NCI-H2029 treated with DMSO at 0.1 percent for 48 hours (cell line): ENCODE measurements around the gene SCN1B.
A peak's percentile ranks its signal among the peaks of the same experiment; 100 is the strongest.

Experiments used
- DNase-seq: peaks from one replicate; lab custom pipeline; 2025; lab: John Stamatoyannopoulos, UW

Gene SCN1B

DNA sequence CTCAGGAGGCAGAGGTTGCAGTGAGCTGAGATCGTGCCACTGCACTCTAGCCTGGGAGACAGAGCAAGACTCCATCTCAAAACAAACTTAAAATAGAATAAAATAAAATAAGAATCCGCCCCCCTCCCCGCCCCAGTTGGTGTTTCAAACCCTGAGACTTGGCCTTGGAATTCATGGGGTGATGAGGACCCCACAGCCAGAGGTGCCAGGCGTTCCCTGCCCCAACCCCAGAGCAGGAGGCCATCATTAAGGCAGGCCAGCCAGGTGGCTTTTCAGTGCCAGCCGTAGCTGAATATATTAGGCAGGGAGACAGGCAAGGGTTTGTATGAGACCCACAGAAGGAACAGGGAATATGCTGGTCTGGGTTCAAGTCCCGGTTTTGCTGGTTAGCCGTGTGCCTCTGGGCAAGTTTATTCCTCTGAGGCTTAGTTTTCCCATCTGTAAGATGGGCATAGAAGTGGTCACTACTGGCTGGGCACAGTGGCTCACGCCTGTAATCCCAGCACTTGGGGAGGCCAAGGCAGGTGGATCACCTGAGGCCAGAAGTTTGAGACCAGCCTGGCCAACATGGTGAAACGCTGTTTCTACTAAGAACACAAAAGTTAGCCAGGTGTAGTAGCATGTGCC lies 23.5 kb downstream of the SCN1B start:
- no peak for DNase-seq

DNA sequence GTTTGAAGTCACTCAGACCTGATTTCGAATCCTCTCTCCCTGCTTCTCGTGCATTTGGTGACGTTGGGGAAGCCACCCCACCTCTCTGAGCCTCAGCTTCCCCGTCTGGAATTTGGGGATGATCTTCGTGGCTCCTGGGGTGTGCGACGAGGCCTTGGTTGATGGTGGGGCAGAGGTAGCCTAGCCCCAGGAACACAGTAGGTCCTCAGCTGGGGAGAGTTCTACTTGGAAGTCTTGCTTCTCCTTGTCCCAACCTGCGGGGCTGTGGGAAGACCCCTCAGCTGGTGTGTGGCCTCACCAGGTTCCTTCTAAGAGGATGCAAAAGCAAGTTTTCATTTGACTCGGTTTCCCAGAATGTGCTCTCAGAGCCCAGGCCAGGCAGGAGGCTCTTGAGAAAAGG lies 24.4 kb downstream of the SCN1B start:
- no peak for DNase-seq

DNA sequence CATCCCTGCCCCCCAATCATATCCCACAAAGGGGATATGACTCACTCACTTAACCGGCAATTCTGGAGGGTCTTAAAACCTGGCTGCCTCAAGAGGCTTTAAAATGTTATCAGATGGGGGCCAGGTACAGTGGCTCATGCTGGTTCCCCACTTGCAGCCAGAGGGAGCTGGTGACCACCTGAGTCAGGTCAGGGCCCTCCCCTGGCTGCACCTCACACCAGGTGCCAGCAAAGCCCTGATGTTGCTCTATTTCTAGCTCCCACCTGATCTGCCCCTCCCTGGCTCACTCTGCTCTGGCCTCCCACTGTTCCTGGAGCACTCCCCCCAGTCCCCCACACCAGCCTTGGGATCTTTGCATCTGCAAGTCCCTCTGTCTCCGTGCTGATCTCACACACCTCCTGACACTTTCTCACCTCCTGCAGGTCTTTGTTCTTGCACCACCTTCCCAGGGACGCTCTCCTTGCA lies 25.5 kb downstream of the SCN1B start:
- DNase-seq = no peak

DNA sequence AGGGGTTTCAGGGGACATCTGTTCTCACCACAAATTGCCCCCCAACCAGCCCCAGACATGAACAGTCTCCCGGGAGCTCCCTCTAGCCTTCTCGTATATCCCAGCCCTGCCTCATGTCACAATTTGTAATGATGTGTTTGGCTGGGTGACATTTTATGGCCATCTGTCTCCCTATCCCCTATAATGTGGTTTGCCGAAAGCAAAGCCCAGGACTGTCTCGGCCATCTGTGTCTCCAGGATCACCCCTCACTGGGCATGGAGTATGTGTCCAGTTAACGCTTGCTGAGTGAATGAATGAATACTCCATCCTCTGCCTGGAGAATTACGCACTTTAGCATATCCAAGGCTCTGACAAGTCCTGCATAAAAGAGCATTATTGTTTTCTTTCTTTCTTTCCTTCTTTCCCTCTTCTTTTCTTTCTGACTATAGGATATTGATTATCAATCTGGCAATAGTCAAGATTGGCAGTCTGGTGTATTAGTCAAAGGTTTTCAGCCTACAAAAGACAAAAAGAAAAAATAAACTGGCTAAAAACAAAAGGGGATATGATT lies 26.3 kb downstream of the SCN1B start:
- no peak for DNase-seq

DNA sequence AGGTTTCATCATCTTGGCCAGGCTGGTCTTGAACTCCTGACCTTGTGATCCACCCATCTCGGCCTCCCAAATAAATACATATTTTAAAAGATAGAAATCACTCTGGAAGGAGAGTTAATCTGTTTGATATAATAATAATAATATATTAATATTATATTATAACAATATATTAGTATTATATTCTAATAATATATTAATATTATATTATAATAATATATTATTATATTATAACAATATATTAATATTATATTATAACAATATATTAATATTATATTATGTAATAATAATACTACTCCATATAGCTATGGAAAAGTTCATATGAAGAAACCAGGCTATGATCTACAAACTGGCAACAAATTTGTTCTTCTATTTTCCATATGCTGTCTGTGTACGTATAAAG lies 28.1 kb downstream of the SCN1B start:
- no peak for DNase-seq

DNA sequence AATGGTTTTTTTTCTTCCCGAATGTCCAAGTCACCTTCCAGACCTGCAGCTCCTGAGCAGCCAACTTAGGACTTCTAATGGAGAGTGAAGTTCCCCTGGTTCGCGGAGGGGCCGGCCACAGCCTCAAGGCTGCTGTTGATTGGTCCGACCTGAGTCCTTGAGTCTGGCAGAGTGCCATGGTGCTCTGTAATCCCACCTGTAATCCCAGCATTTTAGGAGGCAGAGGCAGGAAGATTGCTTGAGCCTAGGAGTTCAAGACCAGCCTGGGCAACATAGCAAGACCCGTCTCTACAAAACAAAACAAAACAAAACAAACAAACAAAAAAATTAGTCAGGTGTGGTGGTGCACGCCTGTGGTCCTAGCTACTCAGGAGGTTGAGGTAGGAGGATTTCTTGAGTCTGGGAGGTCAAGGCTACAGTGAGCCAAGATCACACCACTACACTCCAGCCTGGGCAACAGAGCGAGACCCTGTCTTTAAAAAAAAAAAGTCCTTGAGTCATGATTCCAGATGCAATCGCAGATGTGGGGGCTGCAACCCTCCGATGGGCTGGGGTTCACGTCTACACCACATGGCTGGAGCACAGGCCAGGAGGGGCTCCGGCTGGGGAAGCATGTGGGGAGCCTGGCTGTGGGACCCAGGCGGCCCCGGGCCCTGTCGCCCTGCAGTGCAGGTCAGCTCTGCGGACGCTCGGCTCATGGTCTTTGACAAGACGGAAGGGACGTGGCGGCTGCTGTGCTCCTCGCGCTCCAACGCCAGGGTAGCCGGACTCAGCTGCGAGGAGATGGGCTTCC lies 28.9 kb downstream of the SCN1B start:
- no peak for DNase-seq

DNA sequence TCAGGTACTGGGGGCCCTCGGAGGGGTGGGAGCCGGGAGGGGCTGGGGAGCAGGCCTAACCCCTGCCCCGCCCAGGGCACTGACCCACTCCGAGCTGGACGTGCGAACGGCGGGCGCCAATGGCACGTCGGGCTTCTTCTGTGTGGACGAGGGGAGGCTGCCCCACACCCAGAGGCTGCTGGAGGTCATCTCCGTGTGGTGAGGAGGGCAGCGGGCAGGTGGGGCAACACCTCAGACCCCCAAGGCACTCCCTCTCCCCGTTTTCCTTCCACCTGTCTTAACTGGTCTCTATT lies 29.5 kb downstream of the SCN1B start:
- no peak for DNase-seq

DNA sequence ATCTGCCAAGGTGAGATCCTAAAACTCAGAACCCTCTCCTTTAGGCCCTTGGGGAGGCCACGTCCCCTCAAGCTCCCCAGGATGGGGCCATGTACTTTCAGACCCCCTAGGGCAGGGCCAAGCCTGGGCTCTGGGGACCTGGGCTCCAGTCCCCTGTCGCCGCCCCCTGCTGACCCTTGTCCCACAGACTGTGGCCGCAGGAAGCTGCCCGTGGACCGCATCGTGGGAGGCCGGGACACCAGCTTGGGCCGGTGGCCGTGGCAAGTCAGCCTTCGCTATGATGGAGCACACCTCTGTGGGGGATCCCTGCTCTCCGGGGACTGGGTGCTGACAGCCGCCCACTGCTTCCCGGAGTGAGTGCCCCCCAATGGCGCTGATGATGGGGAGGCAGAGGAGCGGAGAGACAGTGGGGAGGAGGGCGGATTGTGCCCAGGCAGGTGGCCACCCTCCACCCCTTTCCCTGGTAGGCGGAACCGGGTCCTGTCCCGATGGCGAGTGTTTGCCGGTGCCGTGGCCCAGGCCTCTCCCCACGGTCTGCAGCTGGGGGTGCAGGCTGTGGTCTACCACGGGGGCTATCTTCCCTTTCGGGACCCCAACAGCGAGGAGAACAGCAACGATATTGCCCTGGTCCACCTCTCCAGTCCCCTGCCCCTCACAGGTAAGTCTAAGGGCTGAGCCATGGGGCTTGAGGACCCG lies 30.0 kb downstream of the SCN1B start:
- DNase-seq = no peak

DNA sequence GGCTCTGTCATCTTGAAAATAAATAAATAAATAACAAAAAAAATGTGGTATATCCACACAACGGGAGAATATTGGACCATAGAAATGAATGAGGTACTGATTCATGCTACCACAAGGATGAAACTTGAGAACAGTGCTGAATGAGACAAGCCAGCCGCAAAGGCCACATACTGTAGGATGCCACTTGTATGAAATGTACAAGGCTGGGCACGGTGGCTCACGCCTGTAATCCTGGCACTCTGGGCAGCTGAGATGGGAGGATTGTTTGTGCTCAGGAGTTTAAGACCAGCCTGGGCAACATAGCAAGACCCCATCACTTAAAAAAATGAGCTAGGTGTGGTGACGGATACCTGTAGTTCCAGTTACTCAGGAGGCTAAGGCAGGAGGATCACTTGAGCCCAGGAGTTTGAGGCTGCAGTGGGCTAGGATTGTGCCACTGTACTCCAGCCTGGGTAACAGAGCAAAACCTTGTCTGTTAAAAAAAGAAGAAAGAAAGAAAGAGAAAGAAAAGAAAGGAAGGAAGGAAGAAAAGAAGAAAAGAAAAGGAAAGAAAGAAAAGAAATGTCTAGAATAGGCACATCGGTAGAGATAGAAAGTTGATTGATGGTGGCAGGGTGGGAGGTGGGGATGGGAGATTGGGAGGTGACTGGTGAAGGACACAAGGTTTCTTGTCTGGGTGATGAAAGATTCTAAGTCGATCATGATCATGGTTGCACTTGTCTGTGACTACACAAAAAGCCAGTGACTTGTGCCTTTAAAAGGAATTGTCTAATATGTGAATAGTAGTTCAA lies 31.5 kb downstream of the SCN1B start:
- DNase-seq = no peak

DNA sequence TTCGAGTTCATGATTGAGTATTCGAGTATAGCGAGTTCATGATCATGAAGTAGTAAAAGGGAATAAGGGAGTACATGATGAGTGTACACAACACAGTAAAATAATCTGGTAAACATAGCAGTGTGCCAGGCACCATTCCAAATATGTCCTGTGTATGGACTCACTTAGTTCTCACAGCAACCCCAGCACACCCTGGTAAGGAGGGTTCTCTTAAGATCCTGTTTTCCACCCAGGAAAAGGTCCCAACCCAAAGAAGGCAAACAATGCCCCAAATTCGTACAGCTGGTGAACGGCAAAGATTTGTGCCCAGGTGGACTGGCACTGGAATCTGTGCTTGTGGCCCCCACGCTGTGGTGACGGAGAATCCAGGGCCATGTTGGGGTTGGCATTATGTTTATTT lies 32.7 kb downstream of the SCN1B start:
- no peak for DNase-seq

DNA sequence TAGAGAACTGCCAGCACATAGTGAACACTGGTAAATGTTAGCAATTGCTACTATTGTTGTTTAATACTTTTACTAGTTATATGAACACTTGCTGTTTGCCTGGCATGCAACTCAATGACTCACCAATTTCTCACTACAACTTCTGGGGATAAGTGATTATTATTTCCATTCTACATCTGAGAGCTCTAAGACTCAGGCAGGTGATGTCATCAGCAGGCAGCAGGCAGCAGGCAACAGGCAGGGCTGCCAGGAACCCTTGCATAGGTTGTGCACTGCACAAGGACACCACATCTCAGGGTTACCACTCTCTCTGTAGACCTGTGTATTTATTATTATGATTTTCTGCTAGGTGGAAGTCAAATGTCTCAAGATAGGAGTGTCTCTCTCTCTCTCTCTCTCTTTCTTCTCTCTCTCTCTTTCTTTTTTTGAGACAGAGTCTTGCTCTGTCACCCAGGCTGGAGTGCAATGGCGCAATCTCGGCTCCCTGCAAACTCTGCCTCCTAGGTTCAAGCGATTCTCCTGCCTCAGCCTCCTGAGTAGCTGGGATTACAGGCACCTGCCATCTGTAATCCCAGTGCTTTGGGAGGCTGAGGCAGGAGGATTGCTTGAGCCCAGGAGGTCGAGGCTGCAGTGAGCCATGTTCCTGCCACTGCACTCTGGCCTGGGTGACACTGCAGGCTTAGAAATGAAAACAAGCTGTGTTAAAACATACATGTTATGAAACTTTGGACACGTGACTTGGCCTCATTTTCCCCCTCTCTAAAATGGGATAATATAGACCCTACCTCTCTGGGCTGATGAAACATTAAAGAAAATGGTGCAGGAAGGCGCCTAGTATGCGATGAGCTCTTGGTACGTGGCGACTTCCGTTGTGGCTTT lies 33.9 kb downstream of the SCN1B start:
- no peak for DNase-seq

DNA sequence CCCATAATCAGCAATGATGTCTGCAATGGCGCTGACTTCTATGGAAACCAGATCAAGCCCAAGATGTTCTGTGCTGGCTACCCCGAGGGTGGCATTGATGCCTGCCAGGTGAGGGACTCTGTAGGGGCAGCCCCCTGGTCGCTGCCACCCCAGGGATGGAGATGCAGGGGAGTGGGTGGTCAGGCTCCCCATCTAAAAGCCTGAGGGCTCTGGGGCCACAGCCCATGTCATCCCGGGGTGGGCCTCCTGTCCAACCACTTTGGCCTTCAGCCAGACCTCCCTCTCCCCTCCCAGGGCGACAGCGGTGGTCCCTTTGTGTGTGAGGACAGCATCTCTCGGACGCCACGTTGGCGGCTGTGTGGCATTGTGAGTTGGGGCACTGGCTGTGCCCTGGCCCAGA lies 35.3 kb downstream of the SCN1B start:
- DNase-seq = no peak

DNA sequence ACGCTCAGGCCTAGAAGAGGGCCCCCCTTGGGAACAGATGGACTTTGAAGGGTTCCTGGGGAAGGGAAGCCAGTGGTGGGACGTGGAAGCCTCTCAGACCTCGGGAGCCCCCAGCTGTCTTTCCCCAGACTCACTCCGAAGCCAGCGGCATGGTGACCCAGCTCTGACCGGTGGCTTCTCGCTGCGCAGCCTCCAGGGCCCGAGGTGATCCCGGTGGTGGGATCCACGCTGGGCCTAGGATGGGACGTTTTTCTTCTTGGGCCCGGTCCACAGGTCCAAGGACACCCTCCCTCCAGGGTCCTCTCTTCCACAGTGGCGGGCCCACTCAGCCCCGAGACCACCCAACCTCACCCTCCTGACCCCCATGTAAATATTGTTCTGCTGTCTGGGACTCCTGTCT lies 35.9 kb downstream of the SCN1B start:
- no peak for DNase-seq

DNA sequence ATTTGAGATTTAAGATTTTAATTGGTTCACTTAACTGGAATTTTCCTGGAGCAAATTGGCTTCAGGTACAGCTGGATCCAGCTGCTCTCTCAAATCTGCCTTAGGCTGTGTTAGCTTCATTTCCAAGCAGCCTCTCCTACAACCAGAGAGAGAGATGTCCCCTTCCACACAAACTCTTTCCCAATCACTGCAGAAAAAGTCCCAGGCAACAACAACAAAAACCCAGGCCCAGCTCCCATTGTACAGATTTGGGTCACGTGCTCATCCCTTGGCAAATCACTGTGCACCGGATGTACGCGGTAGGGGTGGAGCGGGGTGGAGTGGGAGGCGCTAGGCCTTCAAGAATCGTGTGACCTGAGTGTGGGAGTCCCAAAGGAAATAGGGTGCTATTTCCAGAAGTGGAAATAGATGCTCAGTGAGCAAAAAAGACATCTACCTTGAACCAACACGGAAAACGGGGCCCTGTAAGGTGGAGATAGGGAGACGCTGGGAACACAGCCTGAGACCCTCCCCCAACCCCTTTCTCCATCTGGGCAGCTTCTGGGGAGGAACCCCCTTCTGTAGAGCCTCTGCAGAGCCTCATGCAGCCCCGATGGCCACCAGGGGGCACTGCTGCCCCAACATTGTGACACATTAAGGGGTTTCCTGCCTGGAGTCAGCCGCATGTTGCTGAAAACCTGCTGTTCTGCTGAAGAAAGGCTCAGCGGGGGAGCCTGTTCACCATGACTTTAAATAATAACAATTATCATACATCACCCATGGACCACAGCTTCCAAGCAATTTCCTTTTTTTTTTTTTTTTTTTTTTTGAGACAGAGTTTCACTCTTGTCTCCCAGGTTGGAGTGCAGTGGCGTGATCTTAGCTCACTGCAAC lies 36.7 kb downstream of the SCN1B start:
- DNase-seq = peak; percentile 29

DNA sequence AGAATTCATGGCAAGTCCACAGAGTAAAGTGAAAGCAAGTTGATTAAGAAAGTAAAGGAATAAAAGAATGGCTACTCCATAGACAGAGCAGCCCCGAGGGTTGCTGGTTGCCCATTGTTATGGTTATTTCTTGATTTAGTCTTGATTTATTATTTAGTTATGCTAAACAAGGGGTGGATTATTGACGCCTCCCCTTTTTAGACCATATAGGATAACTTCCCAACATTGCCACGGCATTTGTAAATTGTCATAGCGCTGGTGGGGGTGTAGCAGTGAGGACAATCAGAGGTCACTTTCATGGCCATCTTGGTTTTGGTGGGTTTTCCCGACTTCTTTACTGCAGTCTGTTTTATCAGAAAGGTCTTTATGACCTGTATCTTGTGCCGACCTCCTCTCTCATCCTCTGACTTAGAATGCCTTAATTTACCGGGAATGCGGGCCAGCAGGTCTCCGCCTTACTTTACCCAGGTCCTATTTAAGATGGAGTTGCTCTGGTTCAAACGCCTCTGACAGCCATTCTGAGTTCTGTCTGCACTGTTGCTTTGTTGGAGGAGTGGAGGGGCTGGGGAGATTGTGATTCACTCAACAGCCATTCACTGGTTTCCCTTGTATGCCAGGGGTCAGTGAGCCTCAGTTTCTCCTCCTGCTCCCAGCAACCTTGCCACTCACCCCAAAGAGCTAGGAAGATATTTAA lies 38.8 kb downstream of the SCN1B start:
- no peak for DNase-seq

DNA sequence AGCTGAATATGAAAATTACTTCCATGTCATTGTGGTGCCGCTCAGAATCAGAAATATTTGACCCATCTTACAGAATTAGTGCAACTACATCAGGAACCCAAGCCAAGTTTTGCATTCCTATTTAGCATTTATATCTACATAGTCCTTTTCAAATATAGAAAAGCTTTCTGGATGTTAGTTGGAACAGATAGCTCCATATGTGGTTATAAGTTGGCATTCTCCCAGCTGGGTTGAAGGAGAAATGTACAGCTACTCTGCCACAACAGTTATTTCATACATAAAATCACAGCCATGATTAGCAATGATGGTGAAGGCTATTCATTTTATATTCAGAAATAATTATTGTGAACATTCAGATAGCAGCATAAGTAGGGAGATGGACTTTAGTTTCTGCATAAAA lies 39.4 kb downstream of the SCN1B start:
- no peak for DNase-seq

DNA sequence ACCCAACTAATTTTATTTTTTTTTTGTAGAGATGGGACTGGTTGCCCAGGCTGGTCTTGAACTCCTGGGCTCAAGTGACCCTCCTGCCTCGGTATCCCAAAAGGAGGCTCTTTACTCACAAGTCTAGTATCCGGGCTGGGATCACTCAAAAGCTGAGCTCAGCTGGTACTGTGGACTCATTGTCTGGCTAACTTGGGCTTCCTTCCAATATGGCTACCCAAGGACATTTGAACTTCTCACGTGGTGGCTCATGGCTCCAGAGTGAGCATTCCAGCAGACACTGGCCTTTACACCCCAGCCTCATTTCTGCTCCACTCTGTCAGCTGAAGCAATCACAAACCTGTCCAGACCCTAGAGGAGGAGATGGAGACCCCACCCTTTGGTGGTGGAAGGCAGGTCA lies 40.2 kb downstream of the SCN1B start:
- no peak for DNase-seq

DNA sequence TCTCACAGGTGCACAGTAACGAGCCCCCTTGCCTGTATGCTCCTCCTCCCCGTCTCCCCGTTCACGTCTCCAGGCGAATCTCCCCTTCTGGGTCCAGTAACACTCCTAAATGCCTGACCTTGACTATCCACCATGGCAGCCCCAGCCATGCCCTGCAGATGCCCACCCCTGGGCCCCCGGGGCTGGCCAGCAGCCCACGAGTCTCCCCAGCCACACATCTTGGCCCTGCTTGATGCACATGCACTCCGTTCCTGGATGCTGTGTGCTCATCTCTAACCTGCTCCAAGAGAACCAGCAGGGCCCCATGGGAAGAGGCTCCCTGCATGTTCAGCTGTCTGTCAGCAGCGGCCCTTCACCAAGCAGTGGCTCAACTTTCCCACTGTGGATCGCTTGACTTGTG lies 43.2 kb downstream of the SCN1B start:
- DNase-seq = no peak

DNA sequence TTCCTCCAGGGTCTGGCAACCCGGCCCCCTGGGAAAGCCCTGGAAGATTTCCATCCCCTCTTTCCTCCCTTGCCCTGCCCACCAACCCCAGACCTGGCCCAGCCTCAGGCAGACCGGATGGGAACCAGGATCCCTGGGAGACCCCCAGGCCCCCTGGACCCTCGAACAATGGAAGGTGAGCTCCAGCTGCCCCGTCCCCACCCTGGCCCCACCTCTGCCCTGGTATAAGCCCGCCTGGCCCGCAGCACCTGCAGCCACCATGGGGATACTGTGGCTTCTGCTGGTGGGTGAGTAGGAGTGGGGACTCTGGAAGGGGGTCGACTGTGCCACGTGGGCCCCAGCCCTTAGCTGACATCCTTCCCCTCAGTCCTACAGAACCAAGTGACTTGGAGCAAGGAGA lies 43.7 kb downstream of the SCN1B start:
- no peak for DNase-seq
